ENCODE measurements around the gene CRB1.
"Not testable (repeated sequence)": the region's sequence is repeated elsewhere in the genome, so short reads cannot be mapped to it uniquely, and the experiment has no call there.

The CRB1 gene

DNA sequence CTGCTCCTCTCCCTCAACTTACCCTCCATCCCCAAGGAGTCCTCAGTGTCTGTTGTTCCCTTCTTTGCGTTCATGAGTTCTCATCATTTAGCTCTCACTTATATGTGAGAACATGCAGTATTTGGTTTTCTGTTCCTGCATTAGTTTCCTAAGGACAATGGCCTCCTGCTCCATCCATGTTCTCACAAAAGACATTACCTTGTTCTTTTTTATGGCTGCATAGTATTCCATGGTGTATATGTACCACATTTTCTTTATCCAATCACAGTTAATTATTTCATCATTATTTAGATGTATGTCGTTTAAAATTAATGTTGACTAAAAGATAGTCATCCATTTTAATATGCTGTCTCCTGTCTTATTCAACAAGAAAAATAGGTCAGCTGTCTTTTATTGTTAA is 134.1 kb downstream of the CRB1 start:
- DNase-seq: no peak

GRCh38 chr1:197404774-197405173 is 136.7 kb downstream of the CRB1 start:
- peak in 1 of 2 experiments; percentile 24 for DNase-seq

DNA sequence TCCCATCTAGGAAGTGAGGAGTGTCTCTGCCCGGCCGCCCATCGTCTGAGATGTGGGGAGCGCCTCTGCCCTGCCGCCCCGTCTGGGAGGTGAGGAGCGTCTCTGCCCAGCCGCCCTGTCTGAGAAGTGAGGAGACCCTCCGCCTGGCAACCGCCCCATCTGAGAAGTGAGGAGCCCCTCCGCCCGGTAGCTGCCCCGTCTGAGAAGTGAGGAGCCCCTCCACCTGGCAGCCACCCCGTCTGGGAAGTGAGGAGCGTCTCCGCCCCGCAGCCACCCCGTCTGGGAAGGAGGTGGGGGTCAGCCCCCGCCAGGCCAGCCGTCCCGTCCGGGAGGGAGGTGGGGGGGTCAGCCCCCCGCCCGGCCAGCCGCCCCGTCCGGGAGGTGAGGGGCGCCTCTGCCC is 137.6 kb downstream of the CRB1 start:
- not testable (repeated sequence) for DNase-seq

DNA sequence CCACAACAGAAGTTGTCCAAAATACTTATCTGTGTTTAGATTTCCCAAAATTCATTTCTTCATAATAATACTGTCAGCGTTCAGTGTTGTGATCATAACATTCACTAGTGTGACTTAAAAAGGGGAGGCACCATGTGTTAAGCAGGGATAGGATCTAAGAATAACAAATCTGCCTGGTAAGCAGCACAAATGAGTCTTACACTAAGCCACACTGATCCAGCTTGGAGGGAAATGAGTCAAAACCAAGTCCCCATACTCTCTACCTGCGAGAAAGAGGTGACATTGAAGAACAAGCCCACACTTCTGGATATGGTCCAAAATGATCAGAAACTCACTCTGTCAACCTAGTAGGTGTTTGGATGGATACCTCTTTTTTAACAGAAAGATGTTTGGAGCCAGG is 145.5 kb downstream of the CRB1 start:
- DNase-seq: no peak

DNA sequence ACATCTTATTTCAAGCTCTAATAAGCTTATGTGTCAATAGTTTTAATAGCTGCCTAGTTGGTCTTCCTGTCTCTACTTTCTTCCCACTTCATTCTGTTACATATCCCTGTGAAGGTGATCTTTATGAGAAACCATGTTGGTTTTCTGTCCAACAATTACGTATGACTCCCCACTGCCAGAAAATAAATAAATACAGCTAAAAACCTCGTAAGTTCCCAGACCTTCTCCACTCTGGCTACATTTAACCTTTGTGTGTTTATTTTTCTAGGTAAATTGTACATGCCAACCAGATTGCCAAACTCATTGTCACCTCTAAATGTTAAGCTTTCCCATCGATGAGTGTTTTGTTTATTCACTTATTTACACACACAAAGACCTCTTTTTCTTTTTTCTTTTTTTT is 147.2 kb downstream of the CRB1 start:
- no peak for DNase-seq

DNA sequence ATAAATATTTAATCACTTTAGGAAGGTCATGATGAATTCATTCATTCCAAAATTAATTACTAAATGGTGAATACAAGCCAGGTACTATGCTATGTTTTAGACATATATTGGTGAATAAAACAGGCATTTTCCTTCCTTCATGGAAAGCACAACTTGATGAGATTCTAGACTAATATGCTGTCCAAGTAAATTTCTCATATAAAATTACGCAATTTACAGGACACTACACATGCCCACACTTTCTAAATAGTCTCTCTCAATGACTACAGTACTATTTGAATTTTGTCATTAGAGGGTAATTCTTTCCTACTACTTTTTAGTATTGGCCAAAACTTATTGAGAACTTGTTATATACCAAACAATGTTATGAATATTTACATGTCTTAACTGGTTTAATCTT is 150.6 kb downstream of the CRB1 start:
- DNase-seq: no peak

DNA sequence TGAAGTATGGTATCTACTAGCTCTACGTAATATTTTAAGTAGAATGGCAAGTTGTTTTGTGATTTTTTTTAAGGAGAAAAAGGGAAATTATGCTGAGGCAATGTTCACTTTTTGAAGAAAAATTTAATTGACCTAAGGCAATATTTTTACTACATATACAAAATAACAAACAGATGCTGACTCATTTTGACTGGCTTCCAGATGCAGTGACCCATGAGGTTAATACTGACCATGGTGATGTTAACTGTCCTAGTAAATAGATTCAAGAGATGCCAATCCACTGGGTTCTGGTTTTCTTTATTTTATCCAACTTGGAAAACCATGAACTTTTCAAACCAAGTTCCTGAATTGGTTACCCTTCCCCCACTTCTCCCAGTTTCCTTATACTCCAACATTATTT is 154.9 kb downstream of the CRB1 start:
- DNase-seq: no peak

- no peak for DNase-seq
Measured at GRCh38 chr1:197424380-197424779, 156.3 kb downstream of the CRB1 start.

GRCh38 chr1:197429372-197429771 is 161.3 kb downstream of the CRB1 start:
- DNase-seq: no peak

GRCh38 chr1:197435224-197435623 is 167.2 kb downstream of the CRB1 start:
- peak in 1 of 2 experiments; percentile 36 for DNase-seq

- no peak for DNase-seq
Measured at GRCh38 chr1:197437601-197438000, 169.5 kb downstream of the CRB1 start.

DNA sequence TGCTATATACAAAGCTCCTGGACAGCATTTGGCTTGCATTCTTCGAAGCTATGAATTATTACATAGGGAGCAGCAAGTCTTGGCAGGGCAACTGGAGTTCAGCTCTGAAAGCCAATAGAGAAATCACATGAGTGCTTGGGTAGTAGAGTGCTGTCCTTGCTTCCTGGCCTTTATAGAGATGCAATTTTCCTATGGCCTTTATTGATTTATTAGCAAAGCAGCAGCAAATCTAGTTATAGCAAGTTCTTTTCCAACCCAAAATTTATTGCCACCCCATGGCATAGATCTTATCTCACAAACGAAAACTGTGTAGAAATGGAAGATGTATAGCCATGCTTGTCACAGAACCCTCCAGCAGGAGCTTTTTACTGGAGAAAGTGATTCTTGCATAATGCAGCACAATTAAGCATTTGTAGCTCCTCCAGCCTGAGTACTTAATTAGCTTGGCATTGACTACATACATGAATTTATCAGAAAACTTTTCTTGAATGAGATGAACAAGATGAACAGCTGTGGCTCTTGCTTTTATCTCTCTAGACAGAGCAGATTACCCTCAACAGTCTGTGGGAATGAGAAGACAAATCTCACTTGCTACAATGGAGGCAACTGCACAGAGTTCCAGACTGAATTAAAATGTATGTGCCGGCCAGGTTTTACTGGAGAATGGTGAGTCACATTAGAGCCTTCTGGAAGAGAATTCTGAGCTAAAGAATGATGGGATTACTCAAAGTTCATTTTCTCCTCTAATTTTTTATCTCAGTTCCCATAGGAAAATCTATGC is 170.1 kb downstream of the CRB1 start:
- peak; percentile 51 to 73 for DNase-seq

DNA sequence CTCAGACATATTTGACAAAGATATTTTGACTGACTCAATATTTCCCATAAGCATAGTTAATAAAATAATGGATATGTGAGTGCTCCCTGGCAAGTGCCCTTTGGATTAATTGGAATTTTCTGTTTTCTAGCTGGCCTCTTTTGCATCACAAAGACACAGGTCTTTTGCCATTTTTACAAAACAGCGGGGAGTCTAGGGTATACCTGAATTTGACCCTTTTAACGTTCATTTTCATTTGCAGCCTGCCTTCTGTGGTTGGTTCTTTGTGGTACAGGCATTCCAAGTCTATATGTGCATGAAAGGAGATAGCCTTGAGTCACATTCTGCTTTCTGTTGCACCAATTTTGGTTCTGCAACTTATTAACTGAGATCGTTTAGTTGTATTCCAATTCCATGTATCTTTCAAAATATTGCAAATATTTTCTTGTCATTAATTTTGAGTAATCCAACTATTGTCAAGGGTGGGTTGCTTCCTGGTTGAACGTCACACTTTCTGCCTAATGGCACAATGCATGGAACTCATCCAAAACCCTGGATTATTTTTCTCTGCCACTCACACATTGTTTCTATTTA is 171.7 kb downstream of the CRB1 start:
- no peak for DNase-seq

- peak in 1 of 2 experiments; percentile 42 for DNase-seq
Measured at GRCh38 chr1:197440715-197441114, 172.7 kb downstream of the CRB1 start.

DNA sequence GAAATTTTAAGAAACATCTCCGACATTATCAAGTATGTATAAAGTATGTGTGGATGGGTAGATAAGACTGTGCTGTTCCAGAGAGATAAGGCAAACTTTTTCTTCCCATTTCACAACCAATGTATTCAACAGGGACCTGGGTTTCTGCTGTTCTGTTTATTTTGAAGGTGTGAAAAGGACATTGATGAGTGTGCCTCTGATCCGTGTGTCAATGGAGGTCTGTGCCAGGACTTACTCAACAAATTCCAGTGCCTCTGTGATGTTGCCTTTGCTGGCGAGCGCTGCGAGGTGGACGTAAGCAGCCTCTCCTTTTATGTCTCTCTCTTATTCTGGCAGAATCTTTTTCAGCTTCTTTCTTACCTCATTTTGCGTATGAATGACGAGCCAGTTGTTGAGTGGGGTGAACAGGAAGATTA is 174.0 kb downstream of the CRB1 start:
- peak in 1 of 2 experiments; percentile 17 for DNase-seq

DNA sequence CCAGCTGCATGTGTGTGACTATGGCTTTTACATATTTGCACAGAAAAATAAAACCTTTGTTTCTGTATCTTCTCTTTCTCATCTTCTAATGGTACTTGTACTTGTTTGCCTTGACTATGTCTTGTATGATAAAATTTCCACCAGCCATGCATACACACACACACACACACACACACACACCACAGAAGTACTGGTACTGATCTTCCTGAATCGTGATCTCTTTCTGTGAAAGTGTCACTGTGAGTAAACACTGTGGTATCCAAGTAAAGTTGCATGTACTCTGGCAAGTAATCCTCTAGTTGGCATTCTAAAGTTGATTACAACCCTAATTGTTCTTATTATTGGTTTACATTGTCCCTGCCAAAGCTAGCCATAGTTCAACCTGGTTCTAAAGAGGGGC is 176.7 kb downstream of the CRB1 start:
- DNase-seq: no peak

- DNase-seq: no peak
Measured at GRCh38 chr1:197448121-197448779, 180.2 kb downstream of the CRB1 start.

- peak in 1 of 2 experiments; percentile 13 for DNase-seq
Measured at GRCh38 chr1:197451381-197451780, 183.3 kb downstream of the CRB1 start.

DNA sequence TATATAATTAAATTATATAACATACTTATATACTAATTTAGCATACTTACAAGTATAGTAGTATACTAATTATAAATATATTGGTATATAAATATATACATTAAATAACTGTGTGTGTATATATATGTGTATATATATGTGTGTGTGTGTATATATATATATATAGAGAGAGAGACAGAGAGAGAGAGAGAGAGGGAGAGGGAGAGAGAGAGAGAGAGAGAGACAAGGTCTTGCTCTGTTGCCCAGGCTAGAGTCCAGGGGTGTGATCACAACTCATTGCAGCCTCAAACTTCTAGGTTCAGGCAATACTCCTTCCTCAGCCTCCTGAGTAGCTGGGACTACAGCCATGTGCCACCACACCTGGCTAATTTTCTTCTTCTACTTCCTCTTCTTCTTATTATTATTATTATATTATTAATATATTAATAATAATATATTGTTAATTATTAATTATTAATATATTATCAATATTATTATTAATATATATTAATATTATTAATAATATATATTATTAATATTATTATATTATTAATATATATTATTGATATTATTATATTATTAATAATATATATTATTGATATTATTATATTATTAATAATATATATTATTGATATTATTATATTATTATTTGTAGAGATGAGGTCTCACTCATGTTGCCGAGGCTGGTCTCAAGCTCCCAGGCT is 185.5 kb downstream of the CRB1 start:
- DNase-seq: no peak

- no peak for DNase-seq
Measured at GRCh38 chr1:197462539-197462938, 194.5 kb downstream of the CRB1 start.

DNA sequence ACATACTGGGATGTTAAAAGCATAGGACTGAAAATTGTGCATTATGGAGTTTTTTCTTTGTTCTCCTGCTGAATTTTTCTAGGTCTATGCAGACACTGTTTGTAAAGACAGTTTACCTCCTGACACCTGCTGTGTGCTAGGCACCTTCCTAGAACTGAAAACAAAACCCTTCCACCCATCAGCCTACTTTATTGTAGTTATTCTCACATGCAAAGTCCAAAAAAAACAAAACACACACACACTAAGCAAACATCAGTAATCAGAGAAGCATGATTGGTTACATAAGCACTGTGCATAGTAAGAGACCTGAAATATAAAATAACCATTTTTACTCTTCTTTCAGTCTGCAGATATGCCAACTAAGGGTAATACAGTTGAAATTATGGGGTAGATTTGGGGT is 195.1 kb downstream of the CRB1 start:
- no peak for DNase-seq

DNA sequence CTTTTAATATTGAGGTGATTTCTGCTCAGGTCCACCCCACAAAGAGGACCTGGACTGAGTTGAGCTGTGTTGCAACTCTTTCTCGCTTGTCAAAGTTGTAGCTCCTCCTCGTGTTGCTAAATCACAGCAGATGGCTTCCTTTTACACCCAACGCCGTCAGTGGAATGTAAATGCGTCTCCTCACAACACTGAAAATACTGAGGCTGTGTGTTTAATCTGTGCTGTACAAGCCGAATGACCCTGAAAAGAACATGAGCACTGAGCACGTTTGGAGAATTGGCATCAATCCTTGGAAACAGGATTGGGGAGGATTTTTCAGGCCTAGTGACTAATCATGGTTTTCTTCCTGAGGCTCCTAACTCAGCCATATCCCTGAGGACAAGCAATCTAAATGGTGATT is 196.0 kb downstream of the CRB1 start:
- DNase-seq: peak; percentile 67 to 84

DNA sequence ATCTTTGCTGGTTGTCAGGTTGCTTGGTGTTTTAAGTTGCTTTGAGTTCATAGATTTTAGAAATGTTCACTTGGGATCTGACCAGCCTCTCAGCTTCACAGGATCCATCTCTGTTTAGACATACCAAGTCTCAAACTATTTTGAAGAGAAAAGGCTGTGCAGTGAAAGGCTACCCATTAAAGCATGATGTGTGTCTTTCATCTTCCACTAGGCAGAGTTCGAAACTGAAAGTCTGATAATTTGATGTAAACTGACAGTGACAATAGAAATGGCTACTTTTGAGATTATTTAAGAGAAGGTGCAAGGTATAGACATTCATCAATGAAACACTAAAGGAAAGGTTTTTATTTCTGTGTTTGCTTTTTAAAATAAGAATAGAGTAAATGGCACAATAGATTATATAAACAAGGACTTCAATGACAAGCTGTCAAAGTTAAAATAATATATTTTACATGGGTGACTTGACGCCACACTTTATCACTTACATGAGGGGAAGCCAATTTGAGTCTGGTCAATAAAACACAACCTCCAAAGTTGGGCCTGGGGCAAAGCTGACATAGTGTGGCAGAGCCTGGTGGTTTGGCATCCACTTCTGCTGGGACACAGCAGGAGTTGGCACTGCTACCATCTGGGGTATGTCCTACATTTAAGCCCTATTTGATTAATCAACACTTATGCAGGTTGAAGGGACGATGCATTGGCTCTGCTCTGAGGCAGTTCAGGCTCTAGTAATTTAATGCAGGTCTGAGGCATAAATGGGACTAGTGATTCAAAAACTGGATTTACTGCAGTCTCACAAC is 197.7 kb downstream of the CRB1 start:
- peak; percentile 68 to 89 for DNase-seq

Measured in NCI-H446 (cell line).